Thoracic aorta (tissue), 2 donors: ENCODE results near the gene UBE2U. TPM values are rescaled to one million over a fixed set of nuclear protein-coding genes. Genes with fewer than 3 reads are reported as not detected.
"Not testable (repeated sequence)": the region's sequence is repeated elsewhere in the genome, so short reads cannot be mapped to it uniquely, and the experiment has no call there.

ENCODE experiments used
- ATAC-seq: fragments of 150-250 bp; one replicate; pipeline ENCODE4 v1.8.0; 2017; ENCODE audit warnings: low read depth; ENCODE audit not compliant: insufficient number of reproducible peaks, low FRiP score
- DNase-seq: peaks from one replicate; pipeline ENCODE4 v3.0.0-alpha.2; 2020; ENCODE audit warnings: low spot score
- H3K27ac ChIP-seq, 2 donors: fragments of 200-600 bp; sonication (generic); 1 replicate in 1 of 2; 2 replicates in 1 of 2; pipeline ENCODE4 v1.5.1; 2016; ENCODE audit warnings: mild to moderate bottlenecking in 2 of 2, moderate library complexity in 2 of 2
- H3K27me3 ChIP-seq: fragments of 200-600 bp; sonication (generic); replicated peaks from 2 replicates; pipeline ENCODE4 v1.6.0; 2016; ENCODE audit warnings: mild to moderate bottlenecking; ENCODE audit not compliant: insufficient read depth
- H3K36me3 ChIP-seq: fragments of 200-600 bp; sonication (generic); one replicate; pipeline ENCODE4 v1.5.1; 2016
- H3K4me1 ChIP-seq, 2 donors: fragments of 200-600 bp; sonication (generic); 1 replicate in 1 of 2; 2 replicates in 1 of 2; pipeline versions ENCODE4 v1.5.1 to v1.6.0; 2016; ENCODE audit warnings: low read depth in 2 of 2, mild to moderate bottlenecking in 1 of 2; ENCODE audit not compliant: control insufficient read depth in 1 of 2
- H3K4me3 ChIP-seq: fragments of 200-600 bp; sonication (generic); 2 replicates; pipeline ENCODE4 v1.5.1; 2016; ENCODE audit warnings: mild to moderate bottlenecking
- H3K9me3 ChIP-seq: fragments of 200-600 bp; sonication (generic); 2 replicates; pipeline ENCODE4 v1.5.1; 2016
- CTCF ChIP-seq: fragments of 200-600 bp; sonication (generic); IDR thresholded peaks from one replicate; pipeline ENCODE4 v1.5.1; 2019; ENCODE audit warnings: antibody characterized with exemption
- total RNA-seq, 2 donors: library from RNA; depleted of rRNA; stranded (reverse); fragments of >200 nt; gene quantifications; one replicate each; pipeline versions ENCODE4 v1.1.0 to v1.2.3, GENCODE V29; 2016

Gene UBE2U
- total RNA-seq, 2 donors from 2014 or later: not detected

- ATAC-seq (no peak), DNase-seq (no peak)
- H3K27ac ChIP-seq: no peak overlapping the region
- no peaks in the 10 kb centered on the region for H3K9me3 ChIP-seq
- no peaks in the 10 kb centered on the region for H3K36me3 ChIP-seq
- H3K4me3 ChIP-seq: no peak overlapping the region
- H3K27me3 ChIP-seq: no peaks in the 10 kb centered on the region
- no peaks in the 10 kb centered on the region for H3K4me1 ChIP-seq
- no peak for TF ChIP-seq CTCF
These were observed 48.5 kb downstream of the UBE2U start for GRCh38 chr1:64251971-64252370.

- not testable (repeated sequence) for DNase-seq, H3K27me3 ChIP-seq, H3K4me1 ChIP-seq, H3K27ac ChIP-seq, H3K4me3 ChIP-seq, H3K36me3 ChIP-seq, ATAC-seq, H3K9me3 ChIP-seq
These were observed 53.8 kb downstream of the UBE2U start for GRCh38 chr1:64257233-64257632.

- H3K27ac ChIP-seq: not testable (repeated sequence)
These were observed 55.0 kb downstream of the UBE2U start for GRCh38 chr1:64258444-64258843.

GRCh38 chr1:64263335-64263734, 59.9 kb downstream of the UBE2U start:
- TF ChIP-seq CTCF: no peak
- no peaks in the 10 kb centered on the region for H3K9me3 ChIP-seq
- no peaks in the 10 kb centered on the region for H3K4me1 ChIP-seq
- ATAC-seq (no peak), DNase-seq (no peak)
- no peaks in the 10 kb centered on the region for H3K27me3 ChIP-seq
- H3K36me3 ChIP-seq: no peaks in the 10 kb centered on the region
- H3K27ac ChIP-seq: no peak overlapping the region
- no peak overlapping the region for H3K4me3 ChIP-seq

More at GRCh38 chr1:64258444-64258843, 55.0 kb downstream of the UBE2U start:
- not testable (repeated sequence) for H3K36me3 ChIP-seq, ATAC-seq, H3K27me3 ChIP-seq, H3K9me3 ChIP-seq, H3K4me3 ChIP-seq, H3K4me1 ChIP-seq, DNase-seq

- H3K27ac ChIP-seq: no peak overlapping the region
- H3K4me1 ChIP-seq: no peaks in the 10 kb centered on the region
- H3K9me3 ChIP-seq: no peaks in the 10 kb centered on the region
- H3K4me3 ChIP-seq: no peak overlapping the region
- H3K27me3 ChIP-seq: no peaks in the 10 kb centered on the region
- TF ChIP-seq CTCF: no peak
- H3K36me3 ChIP-seq: no peaks in the 10 kb centered on the region
- DNase-seq: no peak
- no peak for ATAC-seq
These were observed 60.4 kb downstream of the UBE2U start for GRCh38 chr1:64263856-64264255.

DNA sequence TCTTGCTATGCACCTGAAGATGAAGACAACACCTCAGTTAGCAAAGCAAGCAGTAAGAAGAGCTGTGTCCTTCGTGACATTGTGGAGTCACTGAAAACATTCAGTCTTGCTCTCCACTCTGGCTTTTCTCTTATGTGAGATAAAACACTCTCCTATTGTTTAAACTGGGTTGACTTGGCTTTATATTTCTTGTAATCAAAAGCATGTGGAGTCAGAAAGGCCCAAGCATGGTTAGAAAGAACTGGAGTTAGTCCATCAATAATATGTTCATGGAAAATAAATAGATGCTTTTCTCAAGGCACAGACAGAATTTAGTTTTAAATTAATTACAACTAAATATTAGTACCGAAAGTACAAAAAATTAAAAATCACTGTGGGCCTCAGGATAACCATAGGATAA, 61.7 kb downstream of the UBE2U start:
- Histone ChIP-seq H3K9me3 (no peaks in the 10 kb centered on the region), H3K27me3 (no peaks in the 10 kb centered on the region), H3K27ac (no peak overlapping the region), H3K4me1 (no peaks in the 10 kb centered on the region), H3K4me3 (no peak overlapping the region), H3K36me3 (no peaks in the 10 kb centered on the region)
- no peak for DNase-seq
- no peak for ATAC-seq
- TF ChIP-seq CTCF: no peak
